ENCODE data around the gene RARRES2. TPM values are rescaled to one million over a fixed set of nuclear protein-coding genes. Genes with fewer than 3 reads are reported as not detected.
A peak's percentile ranks its signal among the peaks of the same experiment; 100 is the strongest.

The RARRES2 gene
- total RNA-seq, 1 experiment from 2014 or later, result 60.9 TPM

- Histone ChIP-seq H4K20me1 (ENCODE audit: control insufficient read depth, insufficient read depth, insufficient read length) (no peaks in the 10 kb centered on the region), H3K4ac (ENCODE audit: low read depth, low read length) (no peak overlapping the region), H2BK20ac (ENCODE audit: low read depth, low read length, poor library complexity, severe bottlenecking) (no peak overlapping the region), H2BK5ac (ENCODE audit: insufficient read length, low read length) (no peak overlapping the region), H3T11ph (ENCODE audit: low read length) (no peak overlapping the region), H3K4me2 (ENCODE audit: insufficient read depth, insufficient read length, low read length) (no peak overlapping the region), H3K14ac (ENCODE audit: insufficient read depth, low read length) (no peak overlapping the region), H4K91ac (ENCODE audit: insufficient read length, low read depth, low read length) (no peak overlapping the region), H2BK12ac (ENCODE audit: insufficient read length, low read depth, low read length) (no peak overlapping the region), H3K9me3 (ENCODE audit: control insufficient read depth, low read depth, low read length) (no peaks in the 10 kb centered on the region), H2AK5ac (ENCODE audit: insufficient read length, low read length) (no peak overlapping the region), H3K27me3 (ENCODE audit: insufficient read depth, low read length) (no peaks in the 10 kb centered on the region), H2AFZ (ENCODE audit: low read length) (no peak overlapping the region), H3K79me2 (ENCODE audit: insufficient read depth, low read length) (peaks cover 12% of the 10 kb centered on the region; the same call in 1 of the 2 replicates), H3K23me2 (ENCODE audit: insufficient read length, low read depth, low read length, poor library complexity, severe bottlenecking) (peaks cover 11% of the 10 kb centered on the region), H3K18ac (ENCODE audit: insufficient read length, low read depth, low read length) (no peak overlapping the region), H3K56ac (ENCODE audit: insufficient read length, low read depth, low read length) (no peak overlapping the region), H3K27ac (ENCODE audit: insufficient read length, low read depth, low read length) (no peak overlapping the region), H3K9ac (ENCODE audit: extremely low read depth, insufficient read length, low read length) (no peak overlapping the region), H3K79me1 (ENCODE audit: insufficient read depth, low read depth, low read length, poor library complexity, severe bottlenecking) (peaks cover 7% of the 10 kb centered on the region), H4K5ac (ENCODE audit: insufficient read length, low read depth, low read length) (no peak overlapping the region), H2BK15ac (ENCODE audit: low read depth, low read length) (no peak overlapping the region), H3K23ac (ENCODE audit: insufficient read length, low read depth, low read length) (no peak overlapping the region), H2BK120ac (ENCODE audit: low read depth, low read length, poor library complexity, severe bottlenecking) (no peak overlapping the region), H3K4me1 (ENCODE audit: insufficient read depth, low read length) (peaks cover 12% of the 10 kb centered on the region; the same call in 1 of the 2 replicates), H4K8ac (replicated peaks; ENCODE audit: insufficient read length, low read depth, low read length) (no peak overlapping the region)
- Mint-ChIP-seq H3K36me3 (ENCODE audit: insufficient read depth in 1 of 3, low read depth in 3 of 3) (peaks cover 30 to 54% (median 43%) of the 10 kb centered on the region in 3 experiments; a peak in 6 of 7 replicates), H3K4me3 (no peak overlapping the region), H3K9me3 (no peaks in the 10 kb centered on the region), H3K27me3 (ENCODE audit: low read depth) (no peaks in the 10 kb centered on the region; the same call in 1 of the 2 replicates), H3K4me1 (peaks cover 56 to 68% of the 10 kb centered on the region in 2 experiments), H3K27ac (peak overlapping the region; percentile 62 to 94 (median 92); a peak in 5 of 7 replicates)
- no peak for TF ChIP-seq CTCF (conservative IDR thresholded peaks at IDR 0.05)
- no CpG with 5 or more reads among the region's 21 CpGs for WGBS (ENCODE audit: extremely low coverage, insufficient read length, low lambda C conversion rate)
- DNase-seq, result peak; percentile 34
Observed at GRCh38 chr7:150373049-150373801, 31.8 kb upstream of the RARRES2 start.
